ENCODE measurements around the gene C5AR2.
"Not testable (repeated sequence)": the region's sequence is repeated elsewhere in the genome, so short reads cannot be mapped to it uniquely, and the experiment has no call there.

Gene C5AR2

DNA sequence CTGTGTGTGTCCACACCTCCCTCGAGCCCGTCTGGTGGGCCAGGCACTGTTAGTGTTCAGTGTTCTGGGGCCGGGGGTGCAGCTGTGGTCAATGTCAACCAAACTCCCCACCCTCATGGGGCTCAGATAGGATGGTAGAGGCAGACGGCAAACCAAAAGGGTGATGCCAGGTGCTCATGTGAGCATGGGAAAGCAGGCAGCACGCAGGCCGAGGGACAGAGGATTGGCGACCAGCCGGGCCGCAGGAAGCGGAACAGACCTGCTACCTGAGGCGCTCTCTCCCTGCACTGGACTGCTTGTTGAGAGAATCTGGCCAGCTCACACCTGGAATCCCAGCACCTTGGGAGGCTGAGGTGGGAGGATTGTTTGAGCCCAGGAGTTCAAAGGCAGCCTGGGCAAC, 46.3 kb downstream of the C5AR2 start:
- peaks cover 63 to 64% of the 10 kb centered on the region in 2 donors for H3K36me3 Mint-ChIP-seq
- H3K27ac Mint-ChIP-seq, result peak overlapping the region; percentile 25
- H3K27me3 Mint-ChIP-seq, result no peaks in the 10 kb centered on the region
- H3K4me1 Mint-ChIP-seq, result peaks cover 21 to 23% of the 10 kb centered on the region in 2 donors
- H3K9me3 Mint-ChIP-seq, result peaks cover 4 to 5% of the 10 kb centered on the region in 2 donors
- H3K4me3 Mint-ChIP-seq, result no peak overlapping the region
- ATAC-seq (replicated peaks), result no peak
- no peak for DNase-seq

DNA sequence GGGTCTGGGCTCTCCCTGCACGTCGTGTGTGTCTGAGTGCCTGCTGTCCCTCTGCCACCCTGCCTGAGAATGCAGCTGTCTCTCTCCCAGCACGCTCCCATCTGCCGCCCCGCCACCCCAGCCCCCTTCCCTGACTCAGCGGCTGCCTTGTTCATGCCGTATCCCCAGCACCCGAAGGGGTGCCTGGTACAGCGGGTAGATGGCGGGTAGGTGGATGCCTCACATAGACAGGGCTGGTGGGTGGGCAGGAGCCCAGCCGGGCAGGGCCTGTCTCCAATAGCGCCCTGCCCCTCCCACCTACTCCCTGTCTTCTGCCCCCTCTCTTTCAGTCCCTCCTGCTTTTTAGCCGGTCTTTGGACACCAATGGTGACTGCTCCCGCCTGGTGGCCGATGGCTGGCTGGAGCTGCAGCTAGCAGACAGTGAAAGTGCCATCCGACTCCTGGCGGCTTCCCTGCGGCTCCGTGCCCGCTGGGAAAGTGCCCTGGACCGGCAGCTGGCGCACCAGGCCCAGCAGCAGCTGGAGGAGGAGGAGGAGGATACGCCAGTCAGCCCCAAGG, 47.5 kb downstream of the C5AR2 start:
- peaks cover 64 to 65% of the 10 kb centered on the region in 2 donors for H3K36me3 Mint-ChIP-seq
- peaks cover 24 to 28% of the 10 kb centered on the region in 2 donors for H3K4me1 Mint-ChIP-seq
- H3K9me3 Mint-ChIP-seq, result peaks cover 4 to 5% of the 10 kb centered on the region in 2 donors
- ATAC-seq (replicated peaks), result no peak
- no peak overlapping the region for H3K4me3 Mint-ChIP-seq
- DNase-seq, result no peak
- no peak overlapping the region for H3K27ac Mint-ChIP-seq
- H3K27me3 Mint-ChIP-seq, result no peaks in the 10 kb centered on the region

DNA sequence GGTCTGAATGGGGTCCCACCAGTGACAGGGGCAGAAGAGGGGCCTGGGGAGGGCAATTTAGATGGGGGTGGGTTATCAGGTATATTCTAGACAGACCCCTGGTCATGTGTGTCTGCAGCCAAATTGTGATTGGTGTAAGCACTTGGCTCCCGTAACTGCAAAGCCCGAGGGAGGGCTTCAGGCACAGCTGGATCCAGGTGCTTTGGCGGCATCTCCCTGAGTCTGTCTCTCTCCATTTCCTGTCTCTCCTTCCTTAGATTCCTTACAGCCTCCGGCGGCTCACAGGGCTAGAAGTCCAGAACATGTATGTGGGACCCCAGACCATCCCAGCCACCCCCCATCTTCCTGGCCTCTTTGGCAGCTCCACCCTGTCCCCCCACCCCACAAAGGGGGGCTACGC, 48.6 kb downstream of the C5AR2 start:
- Mint-ChIP-seq H3K4me3 (no peak overlapping the region), H3K9me3 (peaks cover 4 to 5% of the 10 kb centered on the region in 2 donors), H3K27me3 (no peaks in the 10 kb centered on the region), H3K4me1 (peaks cover 24 to 28% of the 10 kb centered on the region in 2 donors), H3K27ac (no peak overlapping the region), H3K36me3 (peaks cover 59 to 64% of the 10 kb centered on the region in 2 donors)
- no peak for ATAC-seq (replicated peaks)
- no peak for DNase-seq

DNA sequence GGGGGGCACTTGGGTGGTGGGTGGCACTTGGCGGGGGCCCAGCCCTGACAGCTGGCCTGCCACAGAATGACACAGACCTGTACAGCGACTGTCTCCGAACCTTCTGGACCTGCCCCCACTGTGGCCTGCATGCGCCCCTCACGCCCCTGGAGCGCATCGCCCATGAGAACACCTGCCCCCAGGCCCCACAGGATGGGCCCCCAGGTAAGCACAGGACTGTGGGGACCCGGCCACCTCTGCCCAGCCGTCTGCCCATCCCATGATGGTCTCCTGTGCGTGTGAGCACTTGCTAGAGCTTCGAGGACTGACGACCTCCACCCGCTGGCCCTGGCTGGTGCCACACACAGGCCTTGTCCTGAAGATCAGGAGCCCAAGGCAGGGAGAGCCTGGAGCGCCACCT, 49.1 kb downstream of the C5AR2 start:
- Mint-ChIP-seq H3K36me3 (peaks cover 57 to 59% of the 10 kb centered on the region in 2 donors), H3K27ac (no peak overlapping the region), H3K9me3 (peaks cover 4 to 5% of the 10 kb centered on the region in 2 donors), H3K4me1 (peaks cover 24 to 28% of the 10 kb centered on the region in 2 donors), H3K4me3 (no peak overlapping the region), H3K27me3 (no peaks in the 10 kb centered on the region)
- DNase-seq (no peak), ATAC-seq (replicated peaks) (no peak)

DNA sequence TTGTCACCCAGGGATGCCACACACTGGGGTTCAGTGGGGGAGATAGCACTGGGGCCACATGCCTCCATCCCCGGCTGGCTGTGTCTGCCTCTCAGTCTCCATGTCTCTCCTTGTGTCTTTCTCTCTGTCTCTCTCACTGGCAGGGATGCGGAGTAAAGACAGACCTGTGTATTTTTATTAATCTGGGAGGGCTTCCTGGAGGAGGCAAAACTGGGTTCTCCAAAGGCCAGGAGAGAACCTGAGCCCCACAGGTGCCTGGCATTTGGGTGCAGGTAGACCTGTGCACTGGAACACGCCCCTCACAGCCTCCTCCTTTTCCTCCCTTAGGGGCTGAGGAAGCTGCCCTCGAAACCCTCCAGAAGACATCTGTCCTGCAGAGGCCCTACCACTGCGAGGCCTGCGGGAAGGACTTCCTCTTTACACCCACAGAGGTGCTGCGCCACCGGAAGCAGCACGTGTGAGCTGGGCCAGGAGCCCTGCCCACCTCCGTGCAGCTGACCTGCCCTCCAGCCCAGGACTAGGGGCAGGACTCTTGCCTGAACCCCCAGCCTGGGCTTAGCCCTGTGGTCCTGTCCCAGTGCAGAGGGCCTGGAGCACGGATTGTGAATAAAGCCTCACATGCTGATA, 49.8 kb downstream of the C5AR2 start:
- Mint-ChIP-seq H3K27ac (peak overlapping the region; percentile 81), H3K4me1 (peaks cover 24 to 28% of the 10 kb centered on the region in 2 donors), H3K36me3 (peaks cover 55 to 56% of the 10 kb centered on the region in 2 donors), H3K9me3 (peaks cover 4 to 5% of the 10 kb centered on the region in 2 donors), H3K27me3 (no peaks in the 10 kb centered on the region), H3K4me3 (no peak overlapping the region)
- DNase-seq, result peak; percentile 15
- peak; percentile 69 to 78 for ATAC-seq (replicated peaks)

DNA sequence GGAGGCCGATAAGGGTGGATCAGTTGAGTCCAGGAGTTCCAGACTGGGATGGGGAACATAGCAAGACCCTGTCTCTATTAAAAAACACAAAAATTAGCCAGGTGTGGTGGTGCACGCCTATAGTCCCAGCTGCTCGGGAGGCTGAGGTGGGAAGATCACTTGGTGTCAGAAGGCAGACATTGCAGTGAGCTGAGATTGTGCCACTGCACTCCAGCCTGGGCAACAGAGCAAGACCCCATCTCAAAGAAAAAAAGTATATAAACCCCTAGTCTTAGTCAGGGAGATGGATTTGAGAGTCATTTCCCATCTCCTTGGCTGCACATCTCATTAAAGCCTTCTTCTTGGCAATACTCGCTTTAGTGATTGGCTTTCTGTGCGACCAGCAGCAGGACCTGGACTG, 51.9 kb downstream of the C5AR2 start:
- H3K4me3 Mint-ChIP-seq; H3K27me3 Mint-ChIP-seq; DNase-seq; ATAC-seq (replicated peaks); H3K9me3 Mint-ChIP-seq; H3K27ac Mint-ChIP-seq: not testable (repeated sequence)
- Mint-ChIP-seq H3K36me3 (peaks cover 40 to 41% of the 10 kb centered on the region in 2 donors), H3K4me1 (peaks cover 20 to 28% of the 10 kb centered on the region in 2 donors)

DNA sequence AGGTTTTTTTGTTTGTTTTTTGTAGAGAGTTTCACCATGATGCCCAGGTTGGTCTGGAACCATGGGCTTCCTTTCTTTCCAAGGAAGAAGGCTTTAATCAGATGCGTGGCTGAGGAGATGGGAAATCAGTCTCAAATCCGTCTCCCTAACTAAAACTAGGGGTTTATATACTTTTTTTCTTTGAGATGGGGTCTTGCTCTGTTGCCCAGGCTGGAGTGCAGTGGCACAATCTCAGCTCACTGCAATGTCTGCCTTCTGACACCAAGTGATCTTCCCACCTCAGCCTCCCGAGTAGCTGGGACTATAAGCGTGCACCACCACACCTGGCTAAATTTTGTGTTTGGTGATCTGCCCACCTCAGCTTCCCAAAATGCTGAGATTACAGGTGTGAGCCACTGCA, 52.6 kb downstream of the C5AR2 start:
- not testable (repeated sequence) for DNase-seq; H3K9me3 Mint-ChIP-seq; H3K27me3 Mint-ChIP-seq; H3K4me3 Mint-ChIP-seq; ATAC-seq (replicated peaks); H3K27ac Mint-ChIP-seq
- H3K36me3 Mint-ChIP-seq, result peaks cover 35 to 36% of the 10 kb centered on the region in 2 donors
- peaks cover 20 to 28% of the 10 kb centered on the region in 2 donors for H3K4me1 Mint-ChIP-seq

DNA sequence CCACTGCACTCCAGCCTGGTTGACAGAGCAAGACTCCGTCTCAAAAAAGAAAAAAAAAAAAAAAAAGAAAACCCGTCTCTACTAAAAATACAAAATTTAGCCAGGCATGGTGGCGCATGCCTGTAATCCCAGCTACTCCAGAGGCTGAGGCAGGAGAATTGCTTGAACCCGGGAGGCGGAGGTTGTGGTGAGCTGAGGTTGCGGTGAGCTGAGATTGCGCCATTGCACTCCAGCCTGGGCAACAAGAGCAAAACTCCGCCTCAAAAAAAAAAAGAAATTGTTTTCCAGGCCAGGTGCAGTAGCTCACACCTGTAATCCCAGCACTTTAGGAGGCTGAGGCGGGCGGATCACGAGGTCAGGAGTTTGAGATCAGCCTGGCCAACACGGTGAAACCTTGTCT, 54.6 kb downstream of the C5AR2 start:
- ATAC-seq (replicated peaks); H3K27ac Mint-ChIP-seq; H3K9me3 Mint-ChIP-seq; DNase-seq; H3K4me3 Mint-ChIP-seq: not testable (repeated sequence)
- Mint-ChIP-seq H3K36me3 (peaks cover 14 to 16% of the 10 kb centered on the region in 2 donors), H3K4me1 (peaks cover 13 to 28% of the 10 kb centered on the region in 2 donors), H3K27me3 (peaks cover 0 to 18% of the 10 kb centered on the region in 2 donors)

DNA sequence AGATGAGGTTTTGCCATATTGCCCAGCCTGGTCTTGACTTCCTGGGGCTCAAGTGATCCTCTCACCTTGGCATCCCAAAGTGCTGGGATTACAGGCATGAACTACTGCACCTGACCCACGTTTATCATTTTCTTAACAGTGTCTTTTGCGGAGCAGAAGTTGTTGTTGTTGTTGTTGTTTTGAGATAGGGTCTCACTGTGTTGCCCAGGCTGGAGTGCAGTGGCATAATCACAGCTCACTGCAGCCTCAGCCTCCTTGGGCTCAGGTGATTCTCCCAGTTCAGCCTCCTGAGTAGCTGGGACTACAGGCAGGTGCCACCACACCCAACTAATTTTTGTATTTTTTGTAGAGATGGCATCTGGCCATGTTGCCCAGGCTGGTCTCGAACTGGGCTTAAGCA, 55.6 kb downstream of the C5AR2 start:
- H3K36me3 Mint-ChIP-seq; H3K27ac Mint-ChIP-seq; DNase-seq; ATAC-seq (replicated peaks); H3K4me3 Mint-ChIP-seq; H3K9me3 Mint-ChIP-seq: not testable (repeated sequence)
- Mint-ChIP-seq H3K27me3 (peaks cover 1 to 22% of the 10 kb centered on the region in 2 donors), H3K4me1 (peaks cover 8 to 20% of the 10 kb centered on the region in 2 donors)

DNA sequence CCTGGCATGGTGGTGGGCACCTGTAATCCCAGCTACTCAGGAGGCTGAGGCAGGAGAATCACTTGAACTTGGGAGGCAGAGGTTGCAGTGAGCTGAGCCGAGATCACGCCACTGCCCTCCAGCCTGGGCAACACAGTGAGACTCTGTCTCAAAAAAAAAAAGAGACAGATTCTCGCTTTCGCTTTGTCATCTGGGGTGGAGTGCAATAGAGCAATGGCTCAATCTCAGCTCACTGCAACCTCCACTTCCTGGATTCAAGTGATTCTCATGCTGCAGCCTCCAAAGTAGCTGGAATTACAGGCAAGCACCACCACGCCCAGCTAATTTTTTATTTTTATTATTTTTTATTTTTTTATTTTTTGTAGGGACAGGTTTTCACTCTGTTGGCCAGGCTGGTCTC, 56.7 kb downstream of the C5AR2 start:
- DNase-seq; ATAC-seq (replicated peaks); H3K4me3 Mint-ChIP-seq; H3K9me3 Mint-ChIP-seq; H3K36me3 Mint-ChIP-seq; H3K27ac Mint-ChIP-seq: not testable (repeated sequence)
- peaks cover 10 to 33% of the 10 kb centered on the region in 2 donors for H3K27me3 Mint-ChIP-seq
- H3K4me1 Mint-ChIP-seq, result peaks cover 2 to 10% of the 10 kb centered on the region in 2 donors

DNA sequence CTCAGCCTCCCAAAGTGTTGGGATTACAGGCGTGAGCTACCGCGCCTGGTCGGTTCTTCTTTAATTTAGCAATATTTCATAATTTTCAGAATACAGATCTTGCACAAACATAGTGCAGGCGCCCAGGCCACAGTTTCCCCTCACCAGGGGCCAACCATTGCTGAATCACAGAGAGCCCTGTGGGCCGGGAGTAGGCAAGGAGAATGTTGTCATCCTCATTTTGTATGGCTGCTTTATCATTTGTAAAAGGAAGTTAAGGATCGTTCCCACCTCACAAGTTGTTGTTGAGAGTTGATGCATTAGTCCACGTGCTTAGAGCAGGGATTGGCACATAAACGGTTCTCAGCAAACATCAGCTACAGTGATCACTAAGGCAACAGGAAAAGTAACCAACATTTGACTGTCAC, 57.2 kb downstream of the C5AR2 start:
- ATAC-seq (replicated peaks) (no peak), DNase-seq (no peak)
- no peaks in the 10 kb centered on the region for H3K9me3 Mint-ChIP-seq
- no peak overlapping the region for H3K4me3 Mint-ChIP-seq
- peaks cover 14 to 37% of the 10 kb centered on the region in 2 donors for H3K27me3 Mint-ChIP-seq
- H3K27ac Mint-ChIP-seq, result no peak overlapping the region
- no peaks in the 10 kb centered on the region for H3K36me3 Mint-ChIP-seq
- peaks cover 2 to 10% of the 10 kb centered on the region in 2 donors for H3K4me1 Mint-ChIP-seq

DNA sequence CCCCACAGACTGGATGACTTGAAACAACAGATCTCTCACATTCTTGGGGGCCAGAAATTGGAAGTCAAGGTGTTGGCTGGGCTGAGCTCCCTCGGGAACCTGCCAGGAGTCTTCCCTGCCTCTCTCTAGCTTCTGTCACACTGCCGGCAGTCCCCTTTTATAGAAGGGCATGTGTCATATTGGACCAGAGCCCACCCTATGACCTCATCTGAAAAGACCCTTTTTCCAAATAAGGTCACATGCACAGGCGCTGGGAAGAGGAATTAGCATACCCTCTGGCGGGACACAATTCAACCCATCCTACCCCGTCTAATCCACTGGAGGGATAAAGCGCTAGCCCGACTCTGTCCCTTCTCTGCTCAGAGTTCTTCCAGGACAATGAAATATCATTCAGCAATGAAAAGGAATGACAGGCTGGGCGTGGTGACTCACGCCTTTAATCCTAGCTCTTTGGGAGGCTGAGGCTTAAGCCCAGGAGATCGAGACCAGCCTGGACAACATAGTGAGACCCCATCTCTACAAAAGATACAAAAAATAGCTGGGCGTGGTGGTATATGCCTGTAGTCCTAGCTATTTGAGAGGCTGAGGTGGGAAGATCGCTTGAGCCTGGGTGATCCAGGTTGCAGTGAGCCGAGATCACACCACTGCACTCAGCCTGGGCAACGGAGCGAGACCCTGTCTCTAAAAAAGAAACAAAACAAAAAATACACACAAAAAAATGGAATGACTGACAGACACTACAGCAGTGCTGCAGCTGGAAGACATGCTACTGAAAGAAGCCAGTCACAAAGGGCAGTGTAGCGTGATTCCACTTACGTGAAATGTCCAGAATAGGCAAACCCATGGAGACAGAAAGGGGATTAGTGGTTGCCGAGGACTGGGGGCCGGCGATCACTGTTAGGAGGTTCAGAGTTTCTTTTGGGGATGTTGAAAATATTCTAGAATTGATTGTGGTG, 58.8 kb downstream of the C5AR2 start:
- Mint-ChIP-seq H3K27ac (no peak overlapping the region), H3K9me3 (no peaks in the 10 kb centered on the region), H3K4me3 (no peak overlapping the region), H3K4me1 (peaks cover 4 to 10% of the 10 kb centered on the region in 2 donors), H3K27me3 (peaks cover 21 to 50% of the 10 kb centered on the region in 2 donors), H3K36me3 (no peaks in the 10 kb centered on the region)
- peak in 1 of 2 donors; percentile 25 for ATAC-seq (replicated peaks)
- no peak for DNase-seq

DNA sequence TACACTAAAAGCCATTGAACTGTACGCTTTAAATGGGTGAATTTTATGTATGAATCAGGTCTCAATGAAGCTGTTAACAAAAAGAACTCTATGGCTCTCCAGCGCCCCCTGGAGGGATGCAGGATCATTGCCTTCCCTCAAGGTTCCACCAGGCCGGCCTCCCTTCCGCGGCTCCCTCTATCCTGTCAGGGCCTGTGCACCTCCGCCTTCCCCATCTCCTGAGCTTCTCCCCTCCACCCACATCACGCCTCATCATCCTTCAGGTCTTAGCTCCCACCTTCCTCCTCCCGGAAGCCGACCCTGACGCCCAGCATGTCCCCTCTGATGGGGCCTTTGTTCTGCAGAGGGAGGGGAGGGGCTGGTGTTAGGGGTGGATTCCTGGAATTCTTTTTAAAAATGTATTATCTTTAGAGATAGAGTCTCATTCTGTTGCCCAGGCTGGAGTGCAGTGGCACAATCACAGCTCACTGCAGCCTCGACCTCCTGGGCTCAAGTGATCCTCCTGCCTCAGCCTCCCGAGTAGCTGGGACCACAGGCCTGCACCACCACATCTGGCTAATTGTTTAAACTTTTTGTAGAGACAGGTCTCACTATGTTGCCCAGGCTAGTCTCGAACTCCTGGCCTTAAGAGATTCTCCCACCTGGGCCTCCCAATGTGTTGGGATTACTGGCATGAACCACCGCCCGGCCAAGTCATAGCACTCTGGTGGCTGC, 59.7 kb downstream of the C5AR2 start:
- ATAC-seq (replicated peaks), result peak; percentile 85
- DNase-seq, result peak; percentile 57
- peaks cover 28 to 52% of the 10 kb centered on the region in 2 donors for H3K27me3 Mint-ChIP-seq
- peaks cover 4 to 10% of the 10 kb centered on the region in 2 donors for H3K4me1 Mint-ChIP-seq
- H3K9me3 Mint-ChIP-seq, result no peaks in the 10 kb centered on the region
- H3K27ac Mint-ChIP-seq, result no peak overlapping the region
- H3K4me3 Mint-ChIP-seq, result no peak overlapping the region
- H3K36me3 Mint-ChIP-seq, result no peaks in the 10 kb centered on the region

All from stimulated activated naive B cell treated with anti-CD40 and anti-IgM and Interleukin-4, amounts not matched to agents 10 μg/mL and 1 μg/mL and 100 μg/mL, for 72 hours (primary cell).